Smooth muscle cell (in vitro differentiated cells): ENCODE measurements around the gene DLEC1. TPM values are rescaled to one million over a fixed set of nuclear protein-coding genes. Genes with fewer than 3 reads are reported as not detected.
A peak's percentile ranks its signal among the peaks of the same experiment; 100 is the strongest.

ENCODE experiments used
- DNase-seq: peaks from one replicate; lab custom pipeline; 2025; ENCODE audit not compliant: unreplicated experiment; lab: John Stamatoyannopoulos, UW
- H2AFZ ChIP-seq: fragments of 200-600 bp; sonication (generic); 2 replicates; pipeline ENCODE4 v1.6.0; 2016; ENCODE audit warnings: antibody characterized with exemption, low read depth, mild to moderate bottlenecking
- H3F3A ChIP-seq: fragments of 200-600 bp; sonication (generic); 2 replicates; pipeline ENCODE4 v1.6.0; 2017; ENCODE audit warnings: antibody characterized with exemption, low read depth
- H3K27ac ChIP-seq: fragments of 200-600 bp; sonication (generic); 2 replicates; pipeline ENCODE4 v1.5.1; 2016; ENCODE audit warnings: low read depth, mild to moderate bottlenecking
- H3K27me3 ChIP-seq: fragments of 200-600 bp; sonication (generic); 2 replicates; pipeline ENCODE4 v1.6.1; 2016; ENCODE audit warnings: low read depth, mild to moderate bottlenecking
- H3K36me3 ChIP-seq: fragments of 200-600 bp; sonication (generic); 2 replicates; pipeline ENCODE4 v1.5.1; 2016; ENCODE audit warnings: low read depth
- H3K4me1 ChIP-seq: fragments of 200-600 bp; sonication (generic); 2 replicates; pipeline ENCODE4 v1.5.1; 2016; ENCODE audit warnings: low read depth
- H3K4me2 ChIP-seq: fragments of 200-600 bp; sonication (generic); 2 replicates; pipeline ENCODE4 v1.6.0; 2016; ENCODE audit warnings: mild to moderate bottlenecking
- H3K4me3 ChIP-seq: fragments of 200-600 bp; sonication (generic); 2 replicates; pipeline ENCODE4 v1.5.1; 2016; ENCODE audit warnings: mild to moderate bottlenecking
- H3K79me2 ChIP-seq: fragments of 200-600 bp; sonication (generic); 2 replicates; pipeline ENCODE4 v1.6.0; 2016; ENCODE audit warnings: low read depth, mild to moderate bottlenecking
- H3K9ac ChIP-seq: fragments of 200-600 bp; sonication (generic); 2 replicates; pipeline ENCODE4 v1.6.0; 2016; ENCODE audit warnings: low read depth
- H3K9me3 ChIP-seq: fragments of 200-600 bp; sonication (generic); replicated peaks from 2 replicates; pipeline ENCODE4 v1.5.1; 2016; ENCODE audit warnings: low read depth
- H4K20me1 ChIP-seq: fragments of 200-600 bp; sonication (generic); 2 replicates; pipeline ENCODE4 v1.6.0; 2016; ENCODE audit warnings: low read depth
- CTCF ChIP-seq: fragments of 200-600 bp; sonication (generic); IDR thresholded peaks from 2 replicates; pipeline ENCODE4 v1.5.1; 2017; ENCODE audit warnings: borderline replicate concordance, mild to moderate bottlenecking, antibody characterized with exemption; ENCODE audit not compliant: insufficient read depth, poor library complexity, severe bottlenecking
- WGBS: methylation state at CpG from one replicate; pipeline ENCODE4 v1.1.7; 2016; ENCODE audit warnings: low lambda C conversion rate; 5-methylcytosine and 5-hydroxymethylcytosine counted together
- polyA plus RNA-seq: library from polyadenylated mRNA; unstranded; fragments of >200 nt; fragmentation: Nextera tagmentation; extraction: Ambion mirVana; gene quantifications from 2 replicates; pipeline ENCODE4 v1.2.1, GENCODE V29; 2016
- total RNA-seq: library from RNA; depleted of rRNA; stranded (reverse); fragments of >200 nt; gene quantifications from 2 replicates; pipeline ENCODE4 v1.2.3, GENCODE V29; 2014

DLEC1 gene
- total RNA-seq (0.27 and 0.54 TPM in 2 replicates), polyA plus RNA-seq (0.61 TPM in 1 of 2 replicates, not detected in the other)

DNA sequence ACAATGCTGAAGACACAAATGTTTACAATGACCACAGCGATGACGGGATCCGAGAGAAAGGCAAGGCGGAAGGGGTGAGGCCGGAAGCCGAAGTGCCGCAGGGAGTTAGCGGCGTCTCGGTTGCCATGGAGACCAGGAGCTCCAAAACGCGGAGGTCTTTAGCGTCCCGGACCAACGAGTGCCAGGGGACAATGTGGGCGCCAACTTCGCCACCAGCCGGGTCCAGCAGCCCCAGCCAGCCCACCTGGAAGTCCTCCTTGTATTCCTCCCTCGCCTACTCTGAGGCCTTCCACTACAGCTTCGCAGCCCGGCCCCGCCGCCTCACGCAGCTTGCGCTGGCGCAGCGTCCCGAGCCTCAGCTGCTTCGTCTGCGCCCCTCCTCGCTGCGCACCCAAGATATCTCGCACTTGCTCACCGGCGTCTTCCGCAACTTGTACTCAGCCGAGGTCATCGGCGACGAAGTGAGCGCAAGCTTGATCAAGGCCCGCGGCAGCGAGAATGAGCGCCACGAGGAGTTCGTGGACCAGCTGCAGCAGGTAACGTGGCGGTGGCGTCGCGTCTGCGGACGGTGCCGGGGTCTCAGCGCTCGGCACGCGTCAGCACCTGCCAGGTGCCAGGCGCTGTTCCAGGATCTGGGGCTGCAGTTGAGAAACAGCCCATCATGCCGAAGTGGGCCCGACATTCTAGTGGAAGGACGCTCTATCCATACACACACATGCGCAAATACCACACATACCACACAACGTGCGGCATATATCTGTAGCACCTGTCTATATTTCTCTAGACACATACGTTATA, at the start of gene DLEC1:
DLEC1 (plus strand) TSS at position 108 of the 798 bp plus-strand sequence; CDS start at position 126, 18 bp downstream.
- H3K9me3 ChIP-seq = no peaks in the 10 kb centered on the region
- peaks cover 9% of the 10 kb centered on the region for H3K4me1 ChIP-seq
- H3K36me3 ChIP-seq = no peaks in the 10 kb centered on the region
- H2AFZ ChIP-seq = peak within 1 kb of the TSS; percentile 93
- H3K9ac ChIP-seq = no peak within 1 kb of the TSS
- TF ChIP-seq CTCF = no peak
- H3K4me2 ChIP-seq = peak within 1 kb of the TSS; percentile 92
- no peaks in the 10 kb centered on the region for H3K27me3 ChIP-seq
- no peak for DNase-seq
- H3F3A ChIP-seq = no peaks in the 10 kb centered on the region
- H4K20me1 ChIP-seq = no peaks in the 10 kb centered on the region
- WGBS = 7% methylated on average over 65 of the region's 67 CpGs
- H3K27ac ChIP-seq = no peak within 1 kb of the TSS
- peak within 1 kb of the TSS; percentile 50 for H3K4me3 ChIP-seq
- no peaks in the 10 kb centered on the region for H3K79me2 ChIP-seq

DNA sequence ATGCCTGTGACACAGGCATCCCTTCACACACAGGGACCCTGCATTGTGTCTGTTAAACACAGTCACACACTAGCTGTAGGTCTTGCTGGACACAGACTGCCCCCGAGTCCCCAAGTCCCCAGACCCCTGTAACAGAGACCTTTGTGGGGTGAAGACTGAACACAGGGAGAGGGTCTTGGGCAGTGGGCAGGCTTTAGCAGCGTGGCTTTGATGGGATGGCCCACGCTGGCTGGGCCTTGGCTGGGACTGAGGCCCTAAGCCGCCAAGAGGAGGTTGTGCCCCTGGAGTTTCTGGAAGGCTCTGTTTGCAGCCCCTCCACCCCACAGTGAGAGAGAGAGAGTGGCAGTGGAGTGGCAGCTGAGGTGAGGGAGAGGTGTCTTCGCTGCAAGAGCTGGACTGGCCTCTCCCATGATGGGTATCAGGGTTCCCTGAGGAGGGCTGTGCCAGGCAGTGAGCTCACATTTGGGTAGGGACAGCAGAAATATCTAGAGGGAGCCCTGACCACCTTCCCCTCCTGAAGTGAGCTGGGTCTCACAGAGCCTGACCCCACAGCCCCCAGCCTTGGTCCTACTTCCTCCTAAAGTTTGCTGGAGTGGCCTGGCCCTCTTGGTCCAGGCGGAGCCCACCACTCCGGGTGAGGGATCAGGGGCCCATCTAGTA, 49.1 kb upstream of the DLEC1 start:
- H3K9ac ChIP-seq = no peak overlapping the region
- peaks cover 6% of the 10 kb centered on the region for H3F3A ChIP-seq
- 97% methylated on average over 7 of the region's 7 CpGs for WGBS
- H3K27me3 ChIP-seq = no peaks in the 10 kb centered on the region
- no peaks in the 10 kb centered on the region for H3K79me2 ChIP-seq
- DNase-seq = no peak
- no peak for TF ChIP-seq CTCF
- no peak overlapping the region for H2AFZ ChIP-seq
- no peaks in the 10 kb centered on the region for H3K36me3 ChIP-seq
- no peak overlapping the region for H3K4me3 ChIP-seq
- peaks cover 4% of the 10 kb centered on the region for H3K4me1 ChIP-seq
- H3K27ac ChIP-seq = no peak overlapping the region
- no peaks in the 10 kb centered on the region for H4K20me1 ChIP-seq
- H3K9me3 ChIP-seq = no peaks in the 10 kb centered on the region
- H3K4me2 ChIP-seq = no peak overlapping the region

DNA sequence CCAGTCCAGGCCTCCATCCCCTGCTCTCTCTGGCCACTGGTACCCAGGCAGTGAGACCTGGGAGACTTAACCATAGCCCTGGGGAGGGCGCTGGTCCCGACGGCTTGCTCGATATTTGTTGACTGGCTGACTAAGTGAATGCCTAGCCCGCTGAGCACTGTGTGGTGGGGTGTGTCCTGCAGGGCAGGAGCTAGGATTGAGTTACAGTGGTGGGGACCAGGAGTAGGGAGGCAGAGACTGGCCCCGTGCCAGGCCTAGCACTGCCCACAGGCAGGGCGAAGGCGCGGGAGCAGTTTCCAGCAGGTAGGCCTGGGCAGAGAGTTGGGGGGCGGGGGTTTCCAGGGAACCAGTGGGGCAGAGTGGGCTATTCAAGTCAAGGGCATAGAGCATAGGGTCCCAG, 48.5 kb upstream of the DLEC1 start, which contains the start of gene VILL:
VILL (plus strand) TSS at position 260 of the 400 bp plus-strand sequence. CDS start 2,887 bp downstream, outside the sequence.
- Histone ChIP-seq H3K9me3 (no peaks in the 10 kb centered on the region), H3F3A (peaks cover 6% of the 10 kb centered on the region), H3K27ac (no peak within 1 kb of the TSS), H3K9ac (no peak within 1 kb of the TSS), H3K4me2 (no peak within 1 kb of the TSS), H3K27me3 (no peaks in the 10 kb centered on the region), H3K4me1 (peaks cover 4% of the 10 kb centered on the region), H3K36me3 (no peaks in the 10 kb centered on the region), H4K20me1 (no peaks in the 10 kb centered on the region), H3K79me2 (no peaks in the 10 kb centered on the region), H3K4me3 (no peak within 1 kb of the TSS), H2AFZ (no peak within 1 kb of the TSS)
- TF ChIP-seq CTCF = no peak
- DNase-seq = no peak
- WGBS = 81% methylated on average over 10 of the region's 10 CpGs
